GM10266 (cell line): ENCODE results near the gene FBXO27.
A peak's percentile ranks its signal among the peaks of the same experiment; 100 is the strongest.

Source experiments
- DNase-seq: peaks from one replicate; pipeline ENCODE4 v3.0.0; 2012; ENCODE audit errors: extremely low spot score
- CTCF ChIP-seq: IDR thresholded peaks from 2 replicates; pipeline ENCODE4 v1.5.1; 2012; ENCODE audit warnings: mild to moderate bottlenecking, low read depth; ENCODE audit not compliant: control insufficient read depth, insufficient read depth; ENCODE audit errors: missing control alignments

FBXO27 gene

GRCh38 chr19:39054091-39054470 lies 21.7 kb upstream of the FBXO27 start:
- no peak for TF ChIP-seq CTCF
- no peak for DNase-seq

GRCh38 chr19:39053276-39054090 lies 21.1 kb upstream of the FBXO27 start:
- DNase-seq, result no peak
- no peak for TF ChIP-seq CTCF

GRCh38 chr19:39052846-39053245 lies 20.5 kb upstream of the FBXO27 start:
- DNase-seq, result no peak
- no peak for TF ChIP-seq CTCF

GRCh38 chr19:39052243-39052746 lies 19.9 kb upstream of the FBXO27 start:
- peak; percentile 91 for TF ChIP-seq CTCF
- DNase-seq, result peak; percentile 57

- DNase-seq, result no peak
- no peak for TF ChIP-seq CTCF
Observed at GRCh38 chr19:39047073-39047472, 14.7 kb upstream of the FBXO27 start.

GRCh38 chr19:39046037-39046821 lies 13.9 kb upstream of the FBXO27 start:
- no peak for DNase-seq

More at GRCh38 chr19:39046037-39046821, 13.9 kb upstream of the FBXO27 start:
- no peak for TF ChIP-seq CTCF
